Measurements from ENCODE around the gene WNK2. TPM values are rescaled to one million over a fixed set of nuclear protein-coding genes. Genes with fewer than 3 reads are reported as not detected.

The WNK2 gene
- total RNA-seq, 1 donor from 2014 or later, result 1.9 TPM

DNA sequence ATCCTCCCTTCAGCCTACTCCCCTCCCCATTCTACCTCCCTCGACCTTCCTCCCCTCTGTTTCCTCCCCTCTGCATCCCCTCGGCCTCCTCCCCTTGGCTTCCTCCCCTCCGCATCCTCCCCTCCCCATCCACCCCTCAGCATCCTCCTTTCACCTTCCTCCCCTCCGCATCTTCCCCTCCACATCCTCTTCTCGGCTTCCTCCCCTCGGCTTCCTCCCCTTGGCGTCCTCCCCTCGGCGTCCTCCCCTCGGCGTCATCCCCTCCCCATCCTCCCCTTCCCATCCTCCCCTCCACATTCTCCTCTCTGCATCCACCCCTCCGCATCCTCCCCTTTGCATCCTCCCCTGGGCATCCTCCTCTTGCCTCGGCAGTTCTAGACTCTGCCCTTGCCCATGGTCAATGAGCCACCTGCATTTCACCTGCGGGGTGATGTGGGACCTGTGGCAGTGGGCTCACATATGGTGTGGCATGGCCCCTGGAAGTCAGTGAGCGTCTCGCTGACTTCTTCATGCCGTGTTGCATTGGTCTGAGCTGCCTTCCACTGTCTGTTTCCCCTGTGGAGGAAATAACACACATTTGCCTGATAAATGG, 113.0 kb downstream of the WNK2 start:
- Histone ChIP-seq H3K4me3 (ENCODE audit: insufficient read depth, low read depth, low read length) (no peak overlapping the region), H3K9ac (ENCODE audit: low read length) (no peak overlapping the region), H3K9me3 (ENCODE audit: insufficient read depth, low read depth, low read length) (no peaks in the 10 kb centered on the region), H3K4me2 (ENCODE audit: low read length) (no peak overlapping the region), H4K20me1 (ENCODE audit: insufficient read depth, low read length) (no peaks in the 10 kb centered on the region), H2AFZ (ENCODE audit: low read depth, low read length) (no peak overlapping the region), H3K27me3 (ENCODE audit: insufficient read depth, low read length) (no peaks in the 10 kb centered on the region), H3K27ac (ENCODE audit: low read depth, low read length) (no peak overlapping the region), H3K36me3 (ENCODE audit: insufficient read depth, low read length) (no peaks in the 10 kb centered on the region), H3K79me2 (ENCODE audit: insufficient read depth, low read length) (no peaks in the 10 kb centered on the region), H3K4me1 (ENCODE audit: insufficient read depth, low read length) (no peaks in the 10 kb centered on the region)
- no peak for FAIRE-seq
- no peak overlapping the region for H3K27ac Mint-ChIP-seq (ENCODE audit: unreplicated experiment)
- no peaks in the 10 kb centered on the region for H3K36me3 Mint-ChIP-seq (ENCODE audit: low read depth, unreplicated experiment)
- H3K9me3 Mint-ChIP-seq (ENCODE audit: unreplicated experiment), result no peaks in the 10 kb centered on the region
- H3K4me3 Mint-ChIP-seq (ENCODE audit: unreplicated experiment), result no peak overlapping the region
- TF ChIP-seq, protein P1, sequence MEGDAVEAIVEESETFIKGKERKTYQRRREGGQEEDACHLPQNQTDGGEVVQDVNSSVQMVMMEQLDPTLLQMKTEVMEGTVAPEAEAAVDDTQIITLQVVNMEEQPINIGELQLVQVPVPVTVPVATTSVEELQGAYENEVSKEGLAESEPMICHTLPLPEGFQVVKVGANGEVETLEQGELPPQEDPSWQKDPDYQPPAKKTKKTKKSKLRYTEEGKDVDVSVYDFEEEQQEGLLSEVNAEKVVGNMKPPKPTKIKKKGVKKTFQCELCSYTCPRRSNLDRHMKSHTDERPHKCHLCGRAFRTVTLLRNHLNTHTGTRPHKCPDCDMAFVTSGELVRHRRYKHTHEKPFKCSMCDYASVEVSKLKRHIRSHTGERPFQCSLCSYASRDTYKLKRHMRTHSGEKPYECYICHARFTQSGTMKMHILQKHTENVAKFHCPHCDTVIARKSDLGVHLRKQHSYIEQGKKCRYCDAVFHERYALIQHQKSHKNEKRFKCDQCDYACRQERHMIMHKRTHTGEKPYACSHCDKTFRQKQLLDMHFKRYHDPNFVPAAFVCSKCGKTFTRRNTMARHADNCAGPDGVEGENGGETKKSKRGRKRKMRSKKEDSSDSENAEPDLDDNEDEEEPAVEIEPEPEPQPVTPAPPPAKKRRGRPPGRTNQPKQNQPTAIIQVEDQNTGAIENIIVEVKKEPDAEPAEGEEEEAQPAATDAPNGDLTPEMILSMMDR (IDR thresholded peaks at IDR 0.05; ENCODE audit: insufficient read depth, low read depth, low read length), result no peak
- no peak for TF ChIP-seq EZH2 (IDR thresholded peaks at IDR 0.05; ENCODE audit: insufficient read depth, low read length)
- DNase-seq (ENCODE audit: low read depth), result no peak
- peaks cover 42% of the 10 kb centered on the region for H3K27me3 Mint-ChIP-seq (ENCODE audit: low read depth, unreplicated experiment)
- H3K4me1 Mint-ChIP-seq (ENCODE audit: low read depth, unreplicated experiment), result no peaks in the 10 kb centered on the region

DNA sequence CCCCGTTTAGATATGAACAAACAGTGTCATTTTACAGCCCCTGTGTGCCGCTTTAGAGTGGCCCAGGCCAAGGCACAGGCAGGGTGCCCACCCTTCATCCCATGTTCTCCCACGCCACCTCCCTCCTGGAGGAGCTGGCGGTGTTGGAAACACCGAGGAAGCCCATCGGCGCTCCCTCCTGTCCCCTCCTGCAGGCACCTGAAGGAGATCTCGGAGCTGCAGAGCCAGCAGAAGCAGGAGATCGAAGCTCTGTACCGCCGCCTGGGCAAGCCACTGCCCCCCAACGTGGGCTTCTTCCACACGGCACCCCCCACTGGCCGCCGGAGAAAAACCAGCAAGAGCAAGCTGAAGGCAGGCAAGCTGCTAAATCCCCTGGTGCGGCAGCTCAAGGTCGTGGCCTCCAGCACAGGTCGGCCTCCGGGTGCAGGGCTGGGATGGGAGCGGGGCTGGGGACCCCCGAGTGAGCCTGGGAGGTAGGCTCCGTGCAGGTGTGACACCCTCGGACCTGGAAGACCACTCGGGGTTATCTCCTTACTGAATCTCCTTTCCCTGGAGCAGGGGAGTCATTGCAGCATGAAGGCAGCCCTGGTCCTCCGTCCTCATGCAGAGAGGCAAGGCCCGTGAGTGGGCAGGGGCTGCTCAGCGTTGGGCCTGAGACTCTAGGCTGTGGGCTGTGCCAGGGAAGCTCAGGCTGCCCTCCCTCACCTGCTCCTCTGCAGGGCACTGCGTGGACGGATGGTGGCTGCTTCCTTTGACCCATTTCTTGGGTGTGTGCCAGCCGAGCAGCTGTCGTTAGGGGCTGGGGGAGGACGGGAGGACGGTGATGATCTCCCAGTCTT, 113.9 kb downstream of the WNK2 start:
- Histone ChIP-seq H3K4me3 (ENCODE audit: insufficient read depth, low read depth, low read length) (no peak overlapping the region), H3K36me3 (ENCODE audit: insufficient read depth, low read length) (no peaks in the 10 kb centered on the region), H3K27me3 (ENCODE audit: insufficient read depth, low read length) (no peaks in the 10 kb centered on the region), H4K20me1 (ENCODE audit: insufficient read depth, low read length) (no peaks in the 10 kb centered on the region), H3K9ac (ENCODE audit: low read length) (no peak overlapping the region), H3K9me3 (ENCODE audit: insufficient read depth, low read depth, low read length) (no peaks in the 10 kb centered on the region), H3K79me2 (ENCODE audit: insufficient read depth, low read length) (no peaks in the 10 kb centered on the region), H2AFZ (ENCODE audit: low read depth, low read length) (no peak overlapping the region), H3K27ac (ENCODE audit: low read depth, low read length) (no peak overlapping the region), H3K4me1 (ENCODE audit: insufficient read depth, low read length) (no peaks in the 10 kb centered on the region), H3K4me2 (ENCODE audit: low read length) (no peak overlapping the region)
- TF ChIP-seq EZH2 (IDR thresholded peaks at IDR 0.05; ENCODE audit: insufficient read depth, low read length), result no peak
- TF ChIP-seq, protein P1 (IDR thresholded peaks at IDR 0.05; ENCODE audit: insufficient read depth, low read depth, low read length), result no peak
- Mint-ChIP-seq H3K36me3 (ENCODE audit: low read depth, unreplicated experiment) (no peaks in the 10 kb centered on the region), H3K9me3 (ENCODE audit: unreplicated experiment) (no peaks in the 10 kb centered on the region), H3K27me3 (ENCODE audit: low read depth, unreplicated experiment) (peaks cover 40% of the 10 kb centered on the region), H3K27ac (ENCODE audit: unreplicated experiment) (peak overlapping the region; percentile 47), H3K4me1 (ENCODE audit: low read depth, unreplicated experiment) (no peaks in the 10 kb centered on the region), H3K4me3 (ENCODE audit: unreplicated experiment) (no peak overlapping the region)
- DNase-seq (ENCODE audit: low read depth), result no peak
- FAIRE-seq, result no peak
